H1 (cell line): ENCODE results near the gene CNIH4. TPM values are rescaled to one million over a fixed set of nuclear protein-coding genes. Genes with fewer than 3 reads are reported as not detected.
"Not testable (repeated sequence)": the region's sequence is repeated elsewhere in the genome, so short reads cannot be mapped to it uniquely, and the experiment has no call there.

Experiments used
- CTCF ChIA-PET: fragments of 300-600 bp; sonication (Branson Sonifier 250); formaldehyde crosslinking; loops from one replicate; lab custom pipeline; 2021; ENCODE audit not compliant: partially characterized antibody; lab: Charles Lee
- POLR2A ChIA-PET: fragments of 300-600 bp; sonication (Branson Sonifier 250); formaldehyde crosslinking; loops from one replicate; lab custom pipeline; 2021; ENCODE audit warnings: inconsistent platforms; ENCODE audit not compliant: partially characterized antibody; lab: Charles Lee
- DNase-seq, 2 experiments: peaks; one replicate each; pipeline versions ENCODE4 v3.0.0 to v3.0.0-alpha.2; 2010 to 2022; ENCODE audit warnings: low spot score in 2 of 2, low read depth in 1 of 2, mixed read lengths in 1 of 2
- FAIRE-seq: peaks from 2 replicates; lab custom pipeline; 2011; peaks lifted over from hg19 to GRCh38; lab: Jason Lieb, UNC
- H2AFZ ChIP-seq: 2 replicates; pipeline ENCODE4 v1.8.1; 2012; ENCODE audit warnings: low read length, inconsistent platforms
- H2AK5ac ChIP-seq: 2 replicates; pipeline ENCODE4 v1.6.1; 2013; ENCODE audit warnings: low read depth, low read length
- H2BK120ac ChIP-seq: replicated peaks from 2 replicates; pipeline ENCODE3; 2013; ENCODE audit warnings: low read depth, low read length, inconsistent platforms
- H2BK12ac ChIP-seq: 2 replicates; pipeline ENCODE4 v1.6.1; 2013; ENCODE audit warnings: low read depth, low read length
- H2BK15ac ChIP-seq: 2 replicates; pipeline ENCODE4 v1.6.1; 2013; ENCODE audit warnings: low read length
- H2BK20ac ChIP-seq: 2 replicates; pipeline ENCODE4 v1.6.1; 2013; ENCODE audit warnings: low read length
- H2BK5ac ChIP-seq: 2 replicates; pipeline ENCODE4 v1.6.1; 2013; ENCODE audit warnings: low read depth, low read length
- H3K14ac ChIP-seq: 2 replicates; pipeline ENCODE4 v1.6.1; 2013; ENCODE audit warnings: inconsistent platforms; ENCODE audit not compliant: insufficient read length
- H3K18ac ChIP-seq: 2 replicates; pipeline ENCODE4 v1.6.1; 2013; ENCODE audit warnings: low read length; ENCODE audit errors: extremely low read depth
- H3K23ac ChIP-seq: 2 replicates; pipeline ENCODE4 v1.6.1; 2013; ENCODE audit warnings: inconsistent platforms; ENCODE audit not compliant: insufficient read length
- H3K23me2 ChIP-seq: 2 replicates; pipeline ENCODE4 v1.6.1; 2013; ENCODE audit warnings: low read depth, low read length
- H3K27ac ChIP-seq: 2 replicates; pipeline ENCODE4 v1.6.1; 2011; ENCODE audit warnings: low read depth, low read length, inconsistent platforms
- H3K27me3 ChIP-seq, 4 experiments: replicated peaks in 1 of 4; 1 replicate in 1 of 4; 2 replicates in 3 of 4; pipeline versions ENCODE4 v1.6.1 to v1.8.1; 2011 to 2013; ENCODE audit warnings: low read length in 3 of 4, mild to moderate bottlenecking in 3 of 4, inconsistent platforms in 2 of 4, mixed read lengths in 2 of 4, moderate library complexity in 1 of 4; ENCODE audit not compliant: control insufficient read depth in 3 of 4, insufficient read depth in 3 of 4; ENCODE audit errors: extremely low read depth in 1 of 4
- H3K36me3 ChIP-seq, 4 experiments: 2 replicates each; pipeline versions ENCODE4 v1.6.1 to v1.8.1; 2011 to 2013; ENCODE audit warnings: mild to moderate bottlenecking in 4 of 4, low read length in 3 of 4, moderate library complexity in 2 of 4, control low read depth in 1 of 4, inconsistent platforms in 1 of 4; ENCODE audit not compliant: insufficient read depth in 4 of 4, control insufficient read depth in 2 of 4
- H3K4ac ChIP-seq: replicated peaks from 2 replicates; pipeline ENCODE3; 2013; ENCODE audit warnings: low read length, low read depth, mixed read lengths, inconsistent platforms; ENCODE audit not compliant: insufficient read length
- H3K4me1 ChIP-seq, 4 experiments: replicated peaks in 1 of 4; 1 replicate in 1 of 4; 2 replicates in 3 of 4; pipeline versions ENCODE4 v1.6.1 to v1.8.1; 2011 to 2013; ENCODE audit warnings: low read length in 3 of 4, inconsistent platforms in 2 of 4, mixed read lengths in 1 of 4; ENCODE audit not compliant: insufficient read depth in 4 of 4, control insufficient read depth in 3 of 4
- H3K4me2 ChIP-seq, 2 experiments: 2 replicates each; pipeline versions ENCODE4 v1.6.1 to v1.8.1; 2011 to 2013; ENCODE audit warnings: low read depth in 2 of 2, low read length in 2 of 2, control low read depth in 1 of 2, inconsistent platforms in 1 of 2, mild to moderate bottlenecking in 1 of 2; ENCODE audit not compliant: insufficient read depth in 1 of 2
- H3K4me3 ChIP-seq, 4 experiments: fragments of 200-600, 300-600 bp in 1 of 4; sonication (generic), shearing (Covaris generic), sonication (Bioruptor Twin) in 1 of 4; 2 replicates each; pipeline versions ENCODE4 v1.5.1 to v1.8.1; 2011 to 2016; ENCODE audit warnings: low read length in 4 of 4, low read depth in 3 of 4, control low read depth in 2 of 4, inconsistent platforms in 2 of 4, mild to moderate bottlenecking in 2 of 4, mixed read lengths in 1 of 4, moderate library complexity in 1 of 4; ENCODE audit not compliant: insufficient read depth in 2 of 4; ENCODE audit errors: extremely low read depth in 1 of 4
- H3K56ac ChIP-seq: replicated peaks from 2 replicates; pipeline ENCODE3; 2013; ENCODE audit warnings: low read depth, mild to moderate bottlenecking, mixed read lengths, low read length, inconsistent platforms; ENCODE audit not compliant: insufficient read length
- H3K79me1 ChIP-seq: 2 replicates; pipeline ENCODE4 v1.6.1; 2013; ENCODE audit warnings: low read depth, low read length, control low read depth
- H3K79me2 ChIP-seq, 2 experiments: 2 replicates each; pipeline versions ENCODE4 v1.6.1 to v1.8.1; 2012 to 2013; ENCODE audit warnings: low read length in 2 of 2, mild to moderate bottlenecking in 2 of 2, inconsistent platforms in 1 of 2; ENCODE audit not compliant: insufficient read depth in 2 of 2, control insufficient read depth in 1 of 2
- H3K9ac ChIP-seq, 4 experiments: replicated peaks in 1 of 4; 1 replicate in 1 of 4; 2 replicates in 3 of 4; pipeline versions ENCODE4 v1.6.1 to v1.8.1; 2011 to 2013; ENCODE audit warnings: low read depth in 3 of 4, low read length in 3 of 4, control low read depth in 2 of 4, mild to moderate bottlenecking in 2 of 4, moderate library complexity in 2 of 4, inconsistent platforms in 1 of 4; ENCODE audit errors: extremely low read depth in 1 of 4
- H3K9me3 ChIP-seq, 2 experiments: 2 replicates each; pipeline versions ENCODE4 v1.6.1 to v1.8.1; 2012 to 2013; ENCODE audit warnings: mild to moderate bottlenecking in 2 of 2, moderate library complexity in 2 of 2, control low read depth in 1 of 2, inconsistent platforms in 1 of 2, low read depth in 1 of 2, low read length in 1 of 2, mixed read lengths in 1 of 2; ENCODE audit not compliant: insufficient read depth in 2 of 2
- H4K20me1 ChIP-seq, 2 experiments: replicated peaks in 1 of 2; 2 replicates each; pipeline versions ENCODE3 to v1.8.1; 2011 to 2013; ENCODE audit warnings: inconsistent platforms in 2 of 2, low read length in 2 of 2, mild to moderate bottlenecking in 1 of 2; ENCODE audit not compliant: insufficient read depth in 2 of 2, control insufficient read depth in 1 of 2
- H4K5ac ChIP-seq: 2 replicates; pipeline ENCODE4 v1.6.1; 2013; ENCODE audit warnings: low read length, low read depth, mixed read lengths, inconsistent platforms; ENCODE audit not compliant: insufficient read length
- H4K8ac ChIP-seq: 2 replicates; pipeline ENCODE4 v1.8.0; 2013; ENCODE audit warnings: mild to moderate bottlenecking, moderate library complexity, low read length, inconsistent platforms; ENCODE audit not compliant: insufficient read depth; ENCODE audit errors: extremely low read depth
- H4K91ac ChIP-seq: replicated peaks from 2 replicates; pipeline ENCODE3; 2013; ENCODE audit warnings: low read length, mixed read lengths, inconsistent platforms; ENCODE audit not compliant: insufficient read length
- WGBS, 2 experiments: shearing (Covaris generic) in 1 of 2; methylation state at CpG; one replicate each; pipeline versions ENCODE4 v1.1.6 to v1.1.7; 2013 to 2015; ENCODE audit warnings: low lambda C conversion rate in 2 of 2, mixed read lengths in 2 of 2, inconsistent platforms in 1 of 2, low coverage in 1 of 2, missing lambda C conversion rate in 1 of 2; ENCODE audit not compliant: insufficient replicate concordance in 2 of 2, insufficient coverage in 1 of 2, insufficient read length in 1 of 2; ENCODE audit errors: extremely low coverage in 1 of 2, missing lambda C conversion rate in 1 of 2; 5-methylcytosine and 5-hydroxymethylcytosine counted together
- polyA plus RNA-seq, 7 experiments: library from polyadenylated mRNA; depleted of rRNA in 3 of 7; stranded (reverse) in 5 of 7; unstranded in 2 of 7; fragments of >200 nt in 5 of 7; fragments of 200-250 nt in 2 of 7; gene quantifications; 1 replicate in 5 of 7; 2 replicates in 1 of 7; 4 replicates in 1 of 7; pipeline versions ENCODE4 v1.2.1 to v1.2.3, GENCODE V29; 2011 to 2013; ENCODE audit warnings: missing spikeins in 2 of 7, mixed read lengths in 2 of 7
- total RNA-seq: library from RNA; stranded (reverse); fragmentation: NEBNext Ultra II Directional; extraction: Animal tissue kit (Norgen Biotek cat#: 25700); gene quantifications from 2 replicates; pipeline ENCODE4 v1.2.1, GENCODE V29; 2021

CNIH4 gene
- total and polyA plus RNA-seq, 2 of the 8 experiments (the other 6 are each of a cell fraction or from before 2014, with no cell fraction given), result 76.2 to 151 TPM

- DNase-seq, H3K4me3 ChIP-seq, H2BK12ac ChIP-seq, FAIRE-seq, H3K9me3 ChIP-seq, H2BK120ac ChIP-seq, H4K91ac ChIP-seq, H3K14ac ChIP-seq, H2BK15ac ChIP-seq, H3K4me2 ChIP-seq, H3K27ac ChIP-seq, H3K4me1 ChIP-seq, H3K79me2 ChIP-seq, H4K8ac ChIP-seq, H4K20me1 ChIP-seq, POLR2A ChIA-PET, H3K56ac ChIP-seq, H2AFZ ChIP-seq, H3K4ac ChIP-seq, H3K79me1 ChIP-seq, H2BK20ac ChIP-seq, CTCF ChIA-PET, H3K9ac ChIP-seq, H3K23ac ChIP-seq, H2AK5ac ChIP-seq, H3K23me2 ChIP-seq, H3K18ac ChIP-seq, H3K27me3 ChIP-seq, H4K5ac ChIP-seq, H2BK5ac ChIP-seq: not testable (repeated sequence)
- WGBS, 2 experiments, result 100% methylated on average over 1 of the region's 1 CpG; no CpG with 5 or more reads in 1 of the 2 experiments
- peaks cover 0 to 57% (median 16%) of the 10 kb centered on the region in 4 experiments; a peak in 7 of 8 replicates for H3K36me3 ChIP-seq
Observed at GRCh38 chr1:224311503-224311902, 45.2 kb upstream of the CNIH4 start.
